Upper lobe of left lung (tissue), 4 donors: ENCODE data around the gene NFIX.

Experiments used
- CTCF ChIP-seq, 6 experiments: fragments of 450-650 bp in 4 of 6; fragments of 200-600 bp in 2 of 6; sonication (generic) in 2 of 6; IDR thresholded peaks; one replicate each; pipeline ENCODE4 v1.5.1; 2016 to 2019; ENCODE audit warnings: antibody characterized with exemption in 6 of 6
- EP300 ChIP-seq, 4 donors: sonication (generic); formaldehyde crosslinking; IDR thresholded peaks; one replicate each; pipeline ENCODE4 v1.5.1; 2017; ENCODE audit warnings: antibody characterized with exemption in 4 of 4, control low read depth in 2 of 4
- POLR2A ChIP-seq, 4 donors: fragments of 450-650 bp; IDR thresholded peaks; one replicate each; pipeline ENCODE4 v1.5.1; 2016 to 2017; ENCODE audit warnings: antibody characterized with exemption in 4 of 4, mild to moderate bottlenecking in 2 of 4
- POLR2AphosphoS5 ChIP-seq, 2 donors: sonication (generic); formaldehyde crosslinking; IDR thresholded peaks; one replicate each; pipeline ENCODE4 v1.5.1; 2017; ENCODE audit warnings: antibody characterized with exemption in 2 of 2

DNA sequence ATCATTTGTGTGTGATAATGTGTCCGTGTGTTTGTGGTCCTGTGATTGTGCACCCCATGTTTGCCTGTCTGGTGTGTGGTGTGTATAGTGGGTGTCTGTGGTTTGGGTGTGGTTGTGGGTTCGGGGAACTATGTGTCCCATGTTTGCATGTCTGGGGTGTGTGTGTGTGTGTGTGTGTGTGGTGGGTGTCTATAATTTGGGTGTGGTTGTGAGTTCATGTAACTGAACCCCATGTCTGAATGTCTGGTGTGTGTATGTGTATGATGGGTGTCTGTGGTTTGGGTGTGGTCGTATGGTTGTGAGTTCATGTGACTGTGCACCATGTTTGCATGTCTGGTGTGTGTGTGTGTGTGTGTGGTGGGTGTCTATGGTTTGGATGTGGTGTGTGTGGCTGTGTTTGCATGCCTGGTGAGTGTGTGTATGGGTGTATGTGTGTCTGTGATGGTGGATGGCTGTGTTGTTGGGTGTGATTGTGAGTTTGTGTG lies 11.1 kb upstream of the NFIX start:
- no peak for TF ChIP-seq EP300 (IDR thresholded peaks at IDR 0.05)
- no peak for TF ChIP-seq POLR2A (IDR thresholded peaks at IDR 0.05)
- TF ChIP-seq CTCF (IDR thresholded peaks at IDR 0.05), result no peak
- TF ChIP-seq POLR2AphosphoS5 (IDR thresholded peaks at IDR 0.05), result no peak
